ENCODE results near the gene CMIP. TPM values are rescaled to one million over a fixed set of nuclear protein-coding genes. Genes with fewer than 3 reads are reported as not detected.

CMIP gene
- polyA plus RNA-seq, 1 experiment = 2.7 TPM

DNA sequence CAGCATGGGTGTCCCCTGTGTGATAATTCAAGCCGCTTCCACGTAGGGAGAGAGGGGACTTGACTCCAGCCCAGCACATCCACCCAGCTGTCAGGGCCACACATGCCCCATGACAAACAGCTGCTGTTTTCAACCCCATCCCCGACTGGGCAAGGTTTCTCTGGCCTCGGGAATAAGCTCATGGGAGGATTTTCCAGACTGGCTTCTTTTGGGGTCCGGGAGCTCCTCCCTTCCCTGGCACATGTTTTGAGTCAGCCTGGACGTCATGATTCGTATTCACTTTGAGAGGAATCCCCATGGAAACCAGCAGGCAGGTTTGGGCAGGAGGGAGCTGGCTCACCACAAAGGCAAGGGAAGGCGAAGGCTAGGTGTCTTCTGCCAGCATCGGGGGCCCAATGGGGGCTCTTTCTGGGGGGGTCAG, 156.4 kb downstream of the CMIP start:
- H3K4me3 ChIP-seq (ENCODE audit: low read depth, low read length) = no peak overlapping the region
- DNase-seq (ENCODE audit: low read depth, low spot score) = no peak
- H3K27ac ChIP-seq (ENCODE audit: low read depth, low read length) = no peak overlapping the region
- H3K9me3 ChIP-seq (ENCODE audit: control insufficient read depth, insufficient read depth, low read length) = no peaks in the 10 kb centered on the region; the same call in 1 of the 2 replicates
- ChIA-PET POLR2A (interaction anchor here (0.7 to 2.1 kb wide), 2 partner anchors 17 to 26 kb away, joined by 3 to 8 read pairs; no protein-coding TSS in a partner anchor), CTCF (no interaction called here)
- H3K27me3 ChIP-seq (ENCODE audit: control insufficient read depth, insufficient read depth, low read length) = no peaks in the 10 kb centered on the region
- TF ChIP-seq, protein P1, sequence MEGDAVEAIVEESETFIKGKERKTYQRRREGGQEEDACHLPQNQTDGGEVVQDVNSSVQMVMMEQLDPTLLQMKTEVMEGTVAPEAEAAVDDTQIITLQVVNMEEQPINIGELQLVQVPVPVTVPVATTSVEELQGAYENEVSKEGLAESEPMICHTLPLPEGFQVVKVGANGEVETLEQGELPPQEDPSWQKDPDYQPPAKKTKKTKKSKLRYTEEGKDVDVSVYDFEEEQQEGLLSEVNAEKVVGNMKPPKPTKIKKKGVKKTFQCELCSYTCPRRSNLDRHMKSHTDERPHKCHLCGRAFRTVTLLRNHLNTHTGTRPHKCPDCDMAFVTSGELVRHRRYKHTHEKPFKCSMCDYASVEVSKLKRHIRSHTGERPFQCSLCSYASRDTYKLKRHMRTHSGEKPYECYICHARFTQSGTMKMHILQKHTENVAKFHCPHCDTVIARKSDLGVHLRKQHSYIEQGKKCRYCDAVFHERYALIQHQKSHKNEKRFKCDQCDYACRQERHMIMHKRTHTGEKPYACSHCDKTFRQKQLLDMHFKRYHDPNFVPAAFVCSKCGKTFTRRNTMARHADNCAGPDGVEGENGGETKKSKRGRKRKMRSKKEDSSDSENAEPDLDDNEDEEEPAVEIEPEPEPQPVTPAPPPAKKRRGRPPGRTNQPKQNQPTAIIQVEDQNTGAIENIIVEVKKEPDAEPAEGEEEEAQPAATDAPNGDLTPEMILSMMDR (IDR thresholded peaks at IDR 0.05; ENCODE audit: low read depth, low read length) = no peak

DNA sequence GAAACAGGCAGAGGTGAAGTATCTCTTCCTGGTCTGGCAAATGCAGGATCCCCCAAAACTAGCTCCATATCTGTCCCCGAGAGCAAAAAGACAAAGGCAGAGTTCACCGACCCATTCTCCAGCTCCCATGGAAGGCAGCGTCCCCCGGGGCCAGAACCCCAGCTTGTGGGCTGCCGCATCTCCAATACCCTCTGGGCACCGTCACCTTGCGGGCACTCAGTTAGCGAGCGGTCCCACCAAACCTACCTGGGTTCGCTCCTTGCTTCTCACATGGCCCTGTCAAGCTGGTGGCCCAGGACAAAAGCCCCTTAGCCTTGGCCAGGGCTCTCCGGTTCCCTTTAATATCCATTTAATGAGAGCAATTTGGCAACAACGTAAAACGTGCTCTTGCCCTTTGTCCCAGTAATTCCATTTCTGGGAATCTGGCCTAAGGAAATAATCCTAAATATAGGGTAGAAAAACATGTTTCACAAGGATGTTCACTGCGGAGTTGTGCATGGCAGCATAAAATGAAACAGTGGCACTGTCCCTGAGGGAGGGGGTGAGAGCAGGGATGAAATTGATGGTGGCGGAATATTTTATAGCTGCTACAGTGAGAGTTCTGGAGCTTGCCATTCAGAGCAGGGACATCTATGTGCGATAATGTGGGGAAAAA, 157.1 kb downstream of the CMIP start:
- Histone ChIP-seq H3K27me3 (ENCODE audit: control insufficient read depth, insufficient read depth, low read length) (no peaks in the 10 kb centered on the region), H3K9me3 (ENCODE audit: control insufficient read depth, insufficient read depth, low read length) (no peaks in the 10 kb centered on the region; the same call in 1 of the 2 replicates), H3K4me3 (ENCODE audit: low read depth, low read length) (no peak overlapping the region), H3K27ac (ENCODE audit: low read depth, low read length) (no peak overlapping the region)
- ChIA-PET CTCF (no interaction called here), POLR2A (interaction anchor here (2.1 kb wide), 1 partner anchor 18 kb away, joined by 8 read pairs; no protein-coding TSS in a partner anchor)
- DNase-seq (ENCODE audit: low read depth, low spot score) = no peak
- TF ChIP-seq, protein P1 (IDR thresholded peaks at IDR 0.05; ENCODE audit: low read depth, low read length) = no peak

DNA sequence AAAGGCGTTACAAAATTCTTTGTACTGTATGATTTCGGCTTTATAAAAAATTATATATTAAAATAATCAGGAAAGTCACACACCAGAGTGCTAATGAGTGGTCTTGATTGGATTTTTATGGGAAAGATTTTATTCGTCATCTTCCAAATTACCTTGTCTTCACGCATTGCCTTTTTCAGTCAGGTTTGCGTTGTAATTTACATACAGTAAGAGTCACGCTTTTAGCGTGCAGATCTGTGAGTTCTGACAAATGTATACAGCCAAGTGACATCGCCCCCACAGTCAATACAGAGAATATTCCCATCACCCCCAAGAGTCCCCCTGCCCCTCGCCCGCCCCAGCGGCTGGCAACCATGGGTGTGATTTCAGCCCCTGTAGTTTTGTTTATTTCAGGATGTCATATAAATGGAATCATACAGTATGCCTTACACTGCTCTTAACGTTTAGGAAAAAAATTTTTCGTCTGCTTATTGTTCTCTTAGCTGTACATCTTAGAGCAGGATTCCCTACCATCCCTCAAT, 157.7 kb downstream of the CMIP start:
- ChIA-PET CTCF (no interaction called here), POLR2A (no interaction called here)

DNA sequence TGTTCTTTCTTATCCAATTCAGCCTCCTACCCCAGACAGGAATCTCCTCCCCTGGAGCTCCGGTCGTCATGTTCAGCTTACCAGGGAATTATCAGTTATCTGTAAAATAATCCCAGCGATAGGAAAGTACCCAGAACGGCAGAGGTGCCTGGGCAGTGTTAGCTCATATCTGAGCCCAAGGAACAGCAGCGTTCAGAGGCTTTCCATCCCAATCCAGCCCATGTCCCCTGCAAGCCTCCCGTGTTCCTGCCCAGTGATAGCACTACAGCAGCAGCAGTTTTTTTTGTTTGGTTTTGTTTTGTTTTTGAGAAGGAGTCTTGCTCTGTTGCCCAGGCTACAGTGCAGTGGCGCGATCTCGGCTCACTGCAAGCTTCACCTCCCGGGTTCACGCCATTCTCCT, 158.2 kb downstream of the CMIP start:
- Histone ChIP-seq H3K27ac (ENCODE audit: low read depth, low read length) (no peak overlapping the region), H3K27me3 (ENCODE audit: control insufficient read depth, insufficient read depth, low read length) (no peaks in the 10 kb centered on the region), H3K9me3 (ENCODE audit: control insufficient read depth, insufficient read depth, low read length) (no peaks in the 10 kb centered on the region), H3K4me3 (ENCODE audit: low read depth, low read length) (no peak overlapping the region)
- POLR2A ChIA-PET = no interaction called here
- CTCF ChIA-PET = no interaction called here
- DNase-seq (ENCODE audit: low read depth, low spot score) = no peak
- TF ChIP-seq, protein P1 (IDR thresholded peaks at IDR 0.05; ENCODE audit: low read depth, low read length) = no peak

More for the DNA sequence above, 157.7 kb downstream of the CMIP start:
- H3K4me3 ChIP-seq (ENCODE audit: low read depth, low read length) = no peak overlapping the region
- H3K27me3 ChIP-seq (ENCODE audit: control insufficient read depth, insufficient read depth, low read length) = no peaks in the 10 kb centered on the region
- DNase-seq (ENCODE audit: low read depth, low spot score) = no peak
- TF ChIP-seq, protein P1 (IDR thresholded peaks at IDR 0.05; ENCODE audit: low read depth, low read length) = no peak
- no peaks in the 10 kb centered on the region; the same call in 1 of the 2 replicates for H3K9me3 ChIP-seq (ENCODE audit: control insufficient read depth, insufficient read depth, low read length)
- H3K27ac ChIP-seq (ENCODE audit: low read depth, low read length) = no peak overlapping the region

DNA sequence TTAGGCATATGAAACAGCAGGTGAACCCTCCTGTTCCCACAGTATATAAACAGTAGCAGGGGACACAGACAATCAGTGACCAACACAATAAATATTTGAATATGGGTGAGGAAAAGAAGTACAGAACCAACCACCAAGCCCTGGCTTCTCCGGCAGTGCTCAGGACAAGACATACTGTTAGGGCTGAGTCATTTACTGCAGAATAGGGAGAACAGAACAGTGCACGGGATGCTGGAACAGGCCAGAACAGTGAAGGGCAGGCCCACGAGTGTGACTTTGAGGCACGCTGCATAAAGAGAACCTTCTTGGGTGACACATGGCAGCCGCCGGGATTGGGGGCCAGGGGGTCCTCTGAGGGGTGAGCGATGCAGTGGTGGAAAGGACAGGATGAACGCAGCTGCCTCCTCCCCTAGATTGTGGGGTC, 160.4 kb downstream of the CMIP start:
- CTCF ChIA-PET = no interaction called here
- Histone ChIP-seq H3K27me3 (ENCODE audit: control insufficient read depth, insufficient read depth, low read length) (no peaks in the 10 kb centered on the region), H3K4me3 (ENCODE audit: low read depth, low read length) (no peak overlapping the region), H3K9me3 (ENCODE audit: control insufficient read depth, insufficient read depth, low read length) (no peaks in the 10 kb centered on the region), H3K27ac (ENCODE audit: low read depth, low read length) (peak overlapping the region; percentile 31)
- TF ChIP-seq, protein P1 (IDR thresholded peaks at IDR 0.05; ENCODE audit: low read depth, low read length) = no peak
- DNase-seq (ENCODE audit: low read depth, low spot score) = no peak
- POLR2A ChIA-PET = no interaction called here
